GM21717 (cell line): Measurements from ENCODE around the gene DEF6.
A peak's percentile ranks its signal among the peaks of the same experiment; 100 is the strongest.

Experiments
- ATAC-seq: cut with Tn5 transposase; IDR thresholded peaks from one replicate; pipeline ENCODE4 v1.9.1; 2021; ENCODE audit warnings: mild to moderate bottlenecking, moderate library complexity; ENCODE audit not compliant: unreplicated experiment

Gene DEF6

GRCh38 chr6:35370124-35370741, 72.6 kb downstream of the DEF6 start:
- ATAC-seq: peak; percentile 50

- ATAC-seq: no peak
These were observed 73.3 kb downstream of the DEF6 start for GRCh38 chr6:35370785-35371493.
